ENCODE data around the gene HMGB4. TPM values are rescaled to one million over a fixed set of nuclear protein-coding genes. Genes with fewer than 3 reads are reported as not detected.
A peak's percentile ranks its signal among the peaks of the same experiment; 100 is the strongest.

The HMGB4 gene
- total and polyA plus RNA-seq, 7 donors, result not detected

GRCh38 chr1:33875862-33876261, 12.0 kb downstream of the HMGB4 start:
- intact Hi-C loops (cut with DNase I), result no loop called here
- H3K4me3 ChIP-seq, result no peak overlapping the region
- DNase-seq (no peak), ATAC-seq (no peak)
- no peaks in the 10 kb centered on the region for H3K9me3 ChIP-seq
- no peak overlapping the region for H3K27ac ChIP-seq
- no peak for TF ChIP-seq CTCF (IDR thresholded peaks at IDR 0.05)
- no peaks in the 10 kb centered on the region for H3K4me1 ChIP-seq
- WGBS, 3 donors, result 76 to 83% (median 80%) methylated on average over 3 of the region's 3 CpGs
- no peaks in the 10 kb centered on the region for H3K36me3 ChIP-seq (ENCODE audit: insufficient read depth in 1 of 2, low read depth in 1 of 2)
- H3K27me3 ChIP-seq (ENCODE audit: insufficient read depth in 3 of 3, low read length in 2 of 3), result no peaks in the 10 kb centered on the region

GRCh38 chr1:33876970-33877650, 13.2 kb downstream of the HMGB4 start:
- ATAC-seq (peak in 2 of 4 donors; percentile 32 to 53), DNase-seq (peak; percentile 56 to 78)
- TF ChIP-seq CTCF (IDR thresholded peaks at IDR 0.05), result no peak
- Histone ChIP-seq H3K9me3 (no peaks in the 10 kb centered on the region), H3K4me1 (no peaks in the 10 kb centered on the region), H3K27me3 (ENCODE audit: insufficient read depth in 3 of 3, low read length in 2 of 3) (peaks cover 0 to 3% (median 0%) of the 10 kb centered on the region in 3 donors), H3K4me3 (no peak overlapping the region), H3K36me3 (ENCODE audit: insufficient read depth in 1 of 2, low read depth in 1 of 2) (no peaks in the 10 kb centered on the region), H3K27ac (no peak overlapping the region)
- WGBS, 3 donors, result 58 to 70% (median 68%) methylated on average over 5 of the region's 5 CpGs
- intact Hi-C loops (cut with DNase I), result no loop called here

GRCh38 chr1:33878392-33878791, 14.5 kb downstream of the HMGB4 start:
- H3K4me3 ChIP-seq, result no peak overlapping the region
- H3K9me3 ChIP-seq, result no peaks in the 10 kb centered on the region
- DNase-seq (no peak), ATAC-seq (no peak)
- 93 to 97% (median 95%) methylated on average over 2 of the region's 2 CpGs for whole genome bisulfite sequencing, 3 donors
- intact Hi-C loops (cut with DNase I), result no loop called here
- TF ChIP-seq CTCF (IDR thresholded peaks at IDR 0.05), result no peak
- no peak overlapping the region for H3K27ac ChIP-seq
- H3K36me3 ChIP-seq (ENCODE audit: insufficient read depth in 1 of 2, low read depth in 1 of 2), result no peaks in the 10 kb centered on the region
- H3K27me3 ChIP-seq (ENCODE audit: insufficient read depth in 3 of 3, low read length in 2 of 3), result peaks cover 0 to 3% (median 0%) of the 10 kb centered on the region in 3 donors
- no peaks in the 10 kb centered on the region for H3K4me1 ChIP-seq

GRCh38 chr1:33880305-33880704, 16.4 kb downstream of the HMGB4 start:
- H3K9me3 ChIP-seq, result no peaks in the 10 kb centered on the region
- no peak for TF ChIP-seq CTCF (IDR thresholded peaks at IDR 0.05)
- peaks cover 0 to 3% (median 0%) of the 10 kb centered on the region in 3 donors for H3K27me3 ChIP-seq (ENCODE audit: insufficient read depth in 3 of 3, low read length in 2 of 3)
- intact Hi-C loops (cut with DNase I), result no loop called here
- DNase-seq, result no peak
- H3K27ac ChIP-seq, result no peak overlapping the region
- 41 to 53% (median 47%) methylated on average over 2 of the region's 2 CpGs for WGBS, 3 donors
- no peak overlapping the region for H3K4me3 ChIP-seq
- no peaks in the 10 kb centered on the region for H3K36me3 ChIP-seq (ENCODE audit: insufficient read depth in 1 of 2, low read depth in 1 of 2)
- no peaks in the 10 kb centered on the region for H3K4me1 ChIP-seq
- ATAC-seq, result no peak

GRCh38 chr1:33886496-33886895, 22.6 kb downstream of the HMGB4 start:
- WGBS, 3 donors, result 9 to 16% (median 14%) methylated on average over 5 of the region's 5 CpGs
- Histone ChIP-seq H3K36me3 (ENCODE audit: insufficient read depth in 1 of 2, low read depth in 1 of 2) (no peaks in the 10 kb centered on the region), H3K27me3 (ENCODE audit: insufficient read depth in 3 of 3, low read length in 2 of 3) (no peaks in the 10 kb centered on the region), H3K9me3 (no peaks in the 10 kb centered on the region), H3K4me1 (no peaks in the 10 kb centered on the region), H3K27ac (no peak overlapping the region), H3K4me3 (no peak overlapping the region)
- no peak for TF ChIP-seq CTCF (IDR thresholded peaks at IDR 0.05)
- ATAC-seq (no peak), DNase-seq (no peak)
- intact Hi-C loops (cut with DNase I), result no loop called here
